Mucosa of descending colon (tissue), 3 donors: ENCODE results near the gene PDCD5. TPM values are rescaled to one million over a fixed set of nuclear protein-coding genes. Genes with fewer than 3 reads are reported as not detected.
A peak's percentile ranks its signal among the peaks of the same experiment; 100 is the strongest.
"Not testable (repeated sequence)": the region's sequence is repeated elsewhere in the genome, so short reads cannot be mapped to it uniquely, and the experiment has no call there.

Experiments used
- ATAC-seq: fragments of 200-7000 bp; cut with Tn5 transposase; one replicate; pipeline ENCODE4 v1.9.1; 2020; ENCODE audit warnings: mild to moderate bottlenecking, moderate library complexity
- DNase-seq, 3 donors: peaks; one replicate each; pipeline ENCODE4 v3.0.0-alpha.2; 2020
- H3K36me3 ChIP-seq: fragments of 200-600 bp; one replicate; pipeline ENCODE4 v1.8.0; 2021; ENCODE audit warnings: low read depth, mild to moderate bottlenecking
- H3K4me1 ChIP-seq: fragments of 200-600 bp; one replicate; pipeline ENCODE4 v1.8.0; 2021; ENCODE audit warnings: low read depth, mild to moderate bottlenecking
- H3K4me3 ChIP-seq: fragments of 200-600 bp; one replicate; pipeline ENCODE4 v1.8.0; 2021; ENCODE audit warnings: mild to moderate bottlenecking
- H3K9me3 ChIP-seq: fragments of 200-600 bp; one replicate; pipeline ENCODE4 v1.8.0; 2021; ENCODE audit warnings: mild to moderate bottlenecking
- intact Hi-C, 2 donors: fragments of 100-400 bp; cut with DNase I in 1 of 2; cut with micrococcal nuclease in 1 of 2; formaldehyde crosslinking; loops; one replicate each; pipeline versions ENCODE4 v1.11.0 to v1.11.1; 2022; cut with DNase I, micrococcal nuclease
- total RNA-seq, 3 donors: library from RNA; stranded (reverse); fragmentation: NEBNext Ultra II Directional in 2 of 3; extraction: Animal tissue kit (Norgen Biotek cat#: 25700) in 2 of 3; gene quantifications; one replicate each; pipeline versions ENCODE4 v1.2.1 to v1.2.4, GENCODE V29; 2021 to 2023
- TF ChIP-seq, protein P1 (sequence below): fragments of 200-600 bp; IDR thresholded peaks from one replicate; pipeline ENCODE4 v1.8.0; 2022; ENCODE audit warnings: antibody characterized with exemption, mild to moderate bottlenecking
- donor health status: DM: no; HTN: no; CAD: no; lungs with moderate emphysema.
- donor health status: DM: no; HTN: no; CAD: no.
- donor health status: DM: no; HTN: yes; CAD: no.

The PDCD5 gene
- total RNA-seq, 3 donors from 2014 or later: 44.8 to 79.6 (median 69.4) TPM

DNA sequence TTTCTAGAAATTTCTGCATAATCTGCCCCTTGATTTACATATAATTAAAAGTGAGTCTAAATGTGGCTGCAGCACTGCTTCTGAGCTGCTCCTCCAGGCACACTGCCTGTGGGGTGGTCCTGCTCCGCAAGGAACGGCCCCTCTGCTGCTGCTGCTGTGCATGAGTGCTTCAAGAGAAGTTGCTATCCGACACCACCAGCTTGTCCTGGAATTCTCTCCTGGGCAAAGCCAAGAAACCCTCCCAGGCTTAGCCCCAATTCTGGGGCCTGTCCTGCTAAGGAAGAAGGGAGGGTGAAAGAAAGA, 7.5 kb upstream of the PDCD5 start:
- intact Hi-C loops: no loop called here

GRCh38 chr19:32576790-32577189, 4.2 kb upstream of the PDCD5 start:
- Histone ChIP-seq H3K4me1 (peaks cover 1% of the 10 kb centered on the region), H3K4me3 (no peak overlapping the region), H3K9me3 (no peaks in the 10 kb centered on the region), H3K36me3 (no peaks in the 10 kb centered on the region)
- ATAC-seq: no peak
- TF ChIP-seq, protein P1, sequence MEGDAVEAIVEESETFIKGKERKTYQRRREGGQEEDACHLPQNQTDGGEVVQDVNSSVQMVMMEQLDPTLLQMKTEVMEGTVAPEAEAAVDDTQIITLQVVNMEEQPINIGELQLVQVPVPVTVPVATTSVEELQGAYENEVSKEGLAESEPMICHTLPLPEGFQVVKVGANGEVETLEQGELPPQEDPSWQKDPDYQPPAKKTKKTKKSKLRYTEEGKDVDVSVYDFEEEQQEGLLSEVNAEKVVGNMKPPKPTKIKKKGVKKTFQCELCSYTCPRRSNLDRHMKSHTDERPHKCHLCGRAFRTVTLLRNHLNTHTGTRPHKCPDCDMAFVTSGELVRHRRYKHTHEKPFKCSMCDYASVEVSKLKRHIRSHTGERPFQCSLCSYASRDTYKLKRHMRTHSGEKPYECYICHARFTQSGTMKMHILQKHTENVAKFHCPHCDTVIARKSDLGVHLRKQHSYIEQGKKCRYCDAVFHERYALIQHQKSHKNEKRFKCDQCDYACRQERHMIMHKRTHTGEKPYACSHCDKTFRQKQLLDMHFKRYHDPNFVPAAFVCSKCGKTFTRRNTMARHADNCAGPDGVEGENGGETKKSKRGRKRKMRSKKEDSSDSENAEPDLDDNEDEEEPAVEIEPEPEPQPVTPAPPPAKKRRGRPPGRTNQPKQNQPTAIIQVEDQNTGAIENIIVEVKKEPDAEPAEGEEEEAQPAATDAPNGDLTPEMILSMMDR: no peak
- intact Hi-C loops: no loop called here
- DNase-seq: no peak

More for the DNA sequence above, 7.5 kb upstream of the PDCD5 start:
- Histone ChIP-seq H3K9me3 (no peaks in the 10 kb centered on the region), H3K36me3 (no peaks in the 10 kb centered on the region), H3K4me1 (no peaks in the 10 kb centered on the region), H3K4me3 (no peak overlapping the region)
- ATAC-seq (no peak), DNase-seq (peak in 1 of 3 donors; percentile 23)
- TF ChIP-seq, protein P1: no peak

DNA sequence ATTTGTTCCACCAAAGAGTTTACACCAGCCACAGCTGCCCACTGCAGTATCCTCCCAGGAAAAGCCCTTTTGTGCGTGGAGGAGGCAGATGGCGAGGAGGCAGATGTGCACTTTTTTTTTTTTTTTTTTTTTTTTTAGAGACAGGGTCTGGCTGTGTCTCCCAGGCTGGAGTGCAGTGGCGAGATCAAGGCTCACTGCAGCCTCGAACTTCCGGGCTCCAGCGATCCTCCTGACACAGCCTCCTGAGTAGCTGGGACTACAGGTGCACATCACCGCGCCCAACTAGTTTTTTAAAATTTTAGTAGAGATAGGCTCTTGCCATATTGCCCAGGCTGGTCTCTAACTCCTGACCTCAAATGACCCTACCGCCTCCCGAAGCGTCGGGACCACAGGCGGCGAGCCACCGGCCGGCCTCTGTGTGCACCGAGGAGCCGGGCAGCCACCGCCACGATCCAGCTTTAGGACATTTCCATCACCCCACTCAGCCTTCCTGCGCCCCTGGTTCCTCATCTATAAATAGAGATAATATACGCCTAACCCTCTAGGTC, 563 bp upstream of the PDCD5 start:
- H3K36me3 ChIP-seq: no peaks in the 10 kb centered on the region
- H3K4me3 ChIP-seq: no peak overlapping the region
- H3K9me3 ChIP-seq: no peaks in the 10 kb centered on the region
- ATAC-seq (peak; percentile 11), DNase-seq (no peak)
- TF ChIP-seq, protein P1: no peak
- intact Hi-C loops: no loop called here
- H3K4me1 ChIP-seq: peaks cover 4% of the 10 kb centered on the region

DNA sequence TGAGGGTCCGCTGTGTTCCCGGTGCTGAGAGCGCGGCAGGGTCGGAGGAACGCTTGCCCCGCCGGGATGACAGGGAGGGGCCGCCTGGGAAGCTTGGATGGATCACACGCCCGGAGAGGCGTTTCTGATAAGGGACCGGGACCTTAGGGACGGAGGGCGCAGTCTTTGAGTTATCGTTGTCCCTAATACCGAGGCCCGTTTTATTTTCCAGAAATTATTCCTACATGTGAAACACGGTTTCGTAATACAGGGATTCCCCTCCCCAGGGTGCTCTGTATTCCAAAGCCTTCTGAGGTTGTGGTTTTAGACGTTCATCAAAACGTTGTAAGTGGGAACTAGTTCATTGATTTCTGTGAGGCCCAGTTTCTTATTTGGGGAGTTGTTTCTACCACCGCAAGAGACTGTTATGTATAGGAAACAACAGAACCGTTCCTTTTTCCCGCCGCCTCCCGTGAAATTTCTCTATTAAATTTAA, 752 bp downstream of the PDCD5 start:
- Histone ChIP-seq H3K4me1 (peaks cover 4% of the 10 kb centered on the region), H3K36me3 (no peaks in the 10 kb centered on the region), H3K4me3 (peak overlapping the region; percentile 56), H3K9me3 (no peaks in the 10 kb centered on the region)
- TF ChIP-seq, protein P1: no peak
- intact Hi-C loops: no loop called here
- ATAC-seq (peak; percentile 30), DNase-seq (peak in 1 of 3 donors; percentile 41)

DNA sequence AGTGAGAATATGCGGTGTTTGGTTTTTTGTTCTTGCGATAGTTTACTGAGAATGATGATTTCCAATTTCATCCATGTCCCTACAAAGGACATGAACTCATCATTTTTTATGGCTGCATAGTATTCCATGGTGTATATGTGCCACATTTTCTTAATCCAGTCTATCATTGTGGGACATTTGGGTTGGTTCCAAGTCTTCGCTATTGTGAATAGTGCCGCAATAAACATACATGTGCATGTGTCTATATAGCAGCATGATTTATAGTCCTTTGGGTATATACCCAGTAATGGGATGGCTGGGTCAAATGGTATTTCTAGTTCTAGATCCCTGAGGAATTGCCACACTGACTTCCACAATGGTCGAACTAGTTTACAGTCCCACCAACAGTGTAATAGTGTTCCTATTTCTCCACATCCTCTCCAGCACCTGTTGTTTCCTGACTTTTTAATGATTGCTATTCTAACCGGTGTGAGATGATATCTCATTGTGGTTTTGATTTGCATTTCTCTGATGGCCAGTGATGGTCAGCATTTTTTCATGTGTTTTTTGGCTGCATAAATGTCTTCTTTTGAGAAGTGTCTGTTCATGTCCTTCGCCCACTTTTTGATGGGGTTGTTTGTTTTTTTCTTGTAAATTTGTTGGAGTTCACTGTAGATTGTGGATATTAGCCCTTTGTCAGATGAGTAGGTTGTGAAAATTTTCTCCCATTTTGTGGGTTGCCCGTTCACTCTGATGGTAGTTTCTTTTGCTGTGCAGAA, 6.9 kb downstream of the PDCD5 start:
- DNase-seq, intact Hi-C loops, H3K36me3 ChIP-seq, H3K4me1 ChIP-seq, H3K4me3 ChIP-seq, H3K9me3 ChIP-seq, ATAC-seq: not testable (repeated sequence)

DNA sequence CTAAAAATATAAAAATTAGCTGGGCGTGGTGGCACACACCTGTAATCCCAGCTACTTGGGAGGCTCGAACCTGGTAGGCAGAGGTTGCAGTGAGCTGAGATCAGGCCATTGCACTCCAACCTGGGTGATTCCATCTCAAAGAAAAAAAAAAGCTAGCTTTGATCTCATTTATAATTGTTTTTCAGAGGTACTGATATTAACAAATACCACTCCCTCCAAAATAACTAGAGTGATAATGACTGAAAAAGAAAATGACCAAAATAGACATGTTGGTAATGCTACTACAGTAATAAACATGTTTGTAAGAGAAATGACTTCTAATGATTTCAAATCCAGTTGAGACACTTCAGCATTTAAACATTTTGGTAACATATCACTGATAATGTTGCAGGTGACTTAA, 13.0 kb downstream of the PDCD5 start:
- H3K9me3 ChIP-seq: no peaks in the 10 kb centered on the region
- no peak for ATAC-seq

More for the DNA sequence above, 13.0 kb downstream of the PDCD5 start:
- H3K4me1 ChIP-seq: no peaks in the 10 kb centered on the region
- DNase-seq: no peak
- H3K36me3 ChIP-seq: peaks cover 10% of the 10 kb centered on the region
- no peak overlapping the region for H3K4me3 ChIP-seq
- intact Hi-C loops: no loop called here
- TF ChIP-seq, protein P1: no peak
